Measurements from ENCODE around the gene CFLAR.
A peak's percentile ranks its signal among the peaks of the same experiment; 100 is the strongest.

Gene CFLAR

DNA sequence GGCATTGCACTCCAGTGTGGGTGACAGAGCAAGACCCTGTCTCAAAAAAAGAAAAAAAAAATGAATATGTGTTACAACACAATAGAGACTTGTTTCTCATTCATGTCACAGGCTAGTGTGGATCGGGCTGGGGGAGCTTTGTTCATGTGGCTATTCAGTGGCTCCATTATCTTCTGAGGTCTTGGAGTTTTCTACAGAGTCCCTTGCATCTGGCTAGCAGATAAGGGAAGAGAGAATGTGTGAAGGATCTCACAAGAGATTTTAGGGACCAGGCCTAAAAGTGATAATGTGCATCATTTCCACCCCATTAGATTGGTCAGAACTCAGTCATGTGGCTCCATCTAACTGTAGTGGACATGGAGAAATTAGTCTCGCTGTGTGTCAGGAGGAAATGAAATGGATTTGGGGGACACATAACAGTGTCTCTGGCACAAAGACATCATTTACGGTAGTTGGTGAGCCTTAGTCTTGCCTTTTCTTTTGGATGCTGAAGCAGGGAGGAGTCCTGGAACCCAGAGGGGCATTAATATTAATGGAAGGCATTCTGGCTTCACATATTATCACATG, 34.6 kb downstream of the CFLAR start:
- no peak for TF ChIP-seq EZH2phosphoT487 (IDR thresholded peaks at IDR 0.05; ENCODE audit: borderline replicate concordance, low read length)
- TF ChIP-seq, protein P1, sequence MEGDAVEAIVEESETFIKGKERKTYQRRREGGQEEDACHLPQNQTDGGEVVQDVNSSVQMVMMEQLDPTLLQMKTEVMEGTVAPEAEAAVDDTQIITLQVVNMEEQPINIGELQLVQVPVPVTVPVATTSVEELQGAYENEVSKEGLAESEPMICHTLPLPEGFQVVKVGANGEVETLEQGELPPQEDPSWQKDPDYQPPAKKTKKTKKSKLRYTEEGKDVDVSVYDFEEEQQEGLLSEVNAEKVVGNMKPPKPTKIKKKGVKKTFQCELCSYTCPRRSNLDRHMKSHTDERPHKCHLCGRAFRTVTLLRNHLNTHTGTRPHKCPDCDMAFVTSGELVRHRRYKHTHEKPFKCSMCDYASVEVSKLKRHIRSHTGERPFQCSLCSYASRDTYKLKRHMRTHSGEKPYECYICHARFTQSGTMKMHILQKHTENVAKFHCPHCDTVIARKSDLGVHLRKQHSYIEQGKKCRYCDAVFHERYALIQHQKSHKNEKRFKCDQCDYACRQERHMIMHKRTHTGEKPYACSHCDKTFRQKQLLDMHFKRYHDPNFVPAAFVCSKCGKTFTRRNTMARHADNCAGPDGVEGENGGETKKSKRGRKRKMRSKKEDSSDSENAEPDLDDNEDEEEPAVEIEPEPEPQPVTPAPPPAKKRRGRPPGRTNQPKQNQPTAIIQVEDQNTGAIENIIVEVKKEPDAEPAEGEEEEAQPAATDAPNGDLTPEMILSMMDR (IDR thresholded peaks at IDR 0.05; ENCODE audit: low read depth, low read length, poor library complexity, severe bottlenecking) = no peak
- Histone ChIP-seq H3K4me3 (ENCODE audit: low read length) (no peak overlapping the region), H3K27me3 (ENCODE audit: control insufficient read depth, low read length) (no peaks in the 10 kb centered on the region), H3K36me3 (ENCODE audit: control insufficient read depth, low read length) (no peaks in the 10 kb centered on the region), H4K20me1 (ENCODE audit: control insufficient read depth, insufficient read depth, low read depth, low read length) (no peaks in the 10 kb centered on the region), H3K4me2 (ENCODE audit: low read length) (no peak overlapping the region), H3K27ac (ENCODE audit: low read depth, low read length) (no peak overlapping the region), H3K9me3 (ENCODE audit: control insufficient read depth, insufficient read depth, low read length) (no peaks in the 10 kb centered on the region), H3F3A (ENCODE audit: control insufficient read depth, insufficient read depth) (no peaks in the 10 kb centered on the region), H3K4me1 (ENCODE audit: control insufficient read depth, low read length) (peaks cover 9% of the 10 kb centered on the region), H3K79me2 (ENCODE audit: control insufficient read depth, low read length) (no peaks in the 10 kb centered on the region), H3K9me2 (replicated peaks; ENCODE audit: control insufficient read depth, low read length) (no peaks in the 10 kb centered on the region)

DNA sequence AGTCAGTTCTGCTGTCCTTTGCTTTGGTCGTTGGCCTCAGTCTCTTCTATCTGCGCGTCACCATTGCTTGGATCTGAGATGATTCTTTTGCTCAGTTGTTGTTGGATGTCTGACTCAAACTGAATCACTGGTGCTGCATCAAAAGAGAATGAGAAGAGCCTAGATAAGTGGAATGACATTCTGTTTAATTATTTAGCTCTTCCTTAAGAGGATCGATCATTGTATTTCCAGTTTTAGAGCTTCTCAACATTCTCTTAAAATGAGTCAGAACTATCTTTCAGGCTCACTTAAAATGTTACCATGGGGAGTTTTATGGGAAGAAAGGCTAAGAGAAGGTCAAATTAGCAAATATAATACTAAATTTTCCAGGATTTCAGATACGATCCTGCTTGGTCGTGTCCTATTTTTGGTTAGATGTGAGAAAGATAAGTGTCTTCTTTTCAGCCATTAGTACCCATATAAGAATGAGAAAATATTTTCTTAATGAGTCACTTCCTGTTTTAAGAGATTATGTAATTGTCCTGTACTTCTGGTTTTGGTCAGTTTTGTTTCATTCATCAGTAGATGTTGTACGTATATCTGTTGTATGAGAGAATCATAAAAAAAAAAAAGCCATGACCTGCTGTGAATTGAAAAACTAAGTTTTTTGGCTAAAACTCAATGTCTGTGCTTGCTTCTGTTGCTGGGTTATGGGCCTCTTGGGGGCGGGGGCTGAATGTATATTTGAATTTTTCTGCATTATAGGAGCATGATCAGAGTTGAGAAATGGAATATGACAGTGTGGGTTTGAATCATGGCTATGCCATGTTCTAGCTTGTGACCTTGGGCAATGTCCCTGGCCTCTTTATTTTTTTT, 35.4 kb downstream of the CFLAR start:
- Histone ChIP-seq H3K9me2 (replicated peaks; ENCODE audit: control insufficient read depth, low read length) (no peaks in the 10 kb centered on the region), H3K4me3 (ENCODE audit: low read length) (no peak overlapping the region), H4K20me1 (ENCODE audit: control insufficient read depth, insufficient read depth, low read depth, low read length) (no peaks in the 10 kb centered on the region), H3F3A (ENCODE audit: control insufficient read depth, insufficient read depth) (no peaks in the 10 kb centered on the region), H3K9me3 (ENCODE audit: control insufficient read depth, insufficient read depth, low read length) (no peaks in the 10 kb centered on the region), H3K27me3 (ENCODE audit: control insufficient read depth, low read length) (no peaks in the 10 kb centered on the region), H3K79me2 (ENCODE audit: control insufficient read depth, low read length) (no peaks in the 10 kb centered on the region), H3K4me1 (ENCODE audit: control insufficient read depth, low read length) (peaks cover 17% of the 10 kb centered on the region), H3K4me2 (ENCODE audit: low read length) (0 out of 2 replicates have a peak overlapping the region, but pooled peaks have one; percentile 4), H3K36me3 (ENCODE audit: control insufficient read depth, low read length) (no peaks in the 10 kb centered on the region), H3K27ac (ENCODE audit: low read depth, low read length) (no peak overlapping the region)
- TF ChIP-seq EZH2phosphoT487 (IDR thresholded peaks at IDR 0.05; ENCODE audit: borderline replicate concordance, low read length) = no peak
- TF ChIP-seq, protein P1 (IDR thresholded peaks at IDR 0.05; ENCODE audit: low read depth, low read length, poor library complexity, severe bottlenecking) = no peak

DNA sequence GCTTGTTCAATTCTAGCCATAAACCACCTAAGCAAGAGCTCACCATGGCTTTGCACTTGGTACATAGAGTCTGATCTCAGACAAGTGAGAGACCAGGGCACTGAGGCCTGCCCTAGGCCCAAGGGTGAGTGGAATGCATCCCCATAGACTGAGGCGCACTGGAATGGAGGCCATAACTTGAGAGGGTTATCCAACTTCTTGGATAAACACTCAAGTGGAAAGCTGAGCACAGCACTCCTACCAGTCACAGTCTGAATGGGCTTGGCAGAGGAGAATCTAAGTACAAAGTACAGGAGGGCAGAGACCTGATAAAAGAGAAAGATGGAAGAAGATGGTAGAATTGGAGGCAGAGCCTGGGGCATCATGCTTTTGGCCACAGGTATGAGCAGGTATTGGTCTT, 36.6 kb downstream of the CFLAR start:
- Histone ChIP-seq H3K79me2 (ENCODE audit: control insufficient read depth, low read length) (no peaks in the 10 kb centered on the region), H4K20me1 (ENCODE audit: control insufficient read depth, insufficient read depth, low read depth, low read length) (no peaks in the 10 kb centered on the region), H3K9me3 (ENCODE audit: control insufficient read depth, insufficient read depth, low read length) (no peaks in the 10 kb centered on the region), H3K36me3 (ENCODE audit: control insufficient read depth, low read length) (no peaks in the 10 kb centered on the region), H3F3A (ENCODE audit: control insufficient read depth, insufficient read depth) (no peaks in the 10 kb centered on the region), H3K27ac (ENCODE audit: low read depth, low read length) (no peak overlapping the region), H3K4me2 (ENCODE audit: low read length) (no peak overlapping the region), H3K4me3 (ENCODE audit: low read length) (no peak overlapping the region), H3K4me1 (ENCODE audit: control insufficient read depth, low read length) (peaks cover 29% of the 10 kb centered on the region), H3K9me2 (replicated peaks; ENCODE audit: control insufficient read depth, low read length) (no peaks in the 10 kb centered on the region), H3K27me3 (ENCODE audit: control insufficient read depth, low read length) (no peaks in the 10 kb centered on the region)
- no peak for TF ChIP-seq EZH2phosphoT487 (IDR thresholded peaks at IDR 0.05; ENCODE audit: borderline replicate concordance, low read length)
- TF ChIP-seq, protein P1 (IDR thresholded peaks at IDR 0.05; ENCODE audit: low read depth, low read length, poor library complexity, severe bottlenecking) = no peak

Measured in DOHH2 (cell line).